Endodermal cell (in vitro differentiated cells): ENCODE data around the gene TMEM62. TPM values are rescaled to one million over a fixed set of nuclear protein-coding genes. Genes with fewer than 3 reads are reported as not detected.

ENCODE experiments used
- DNase-seq: peaks from one replicate; pipeline ENCODE4 v3.0.0-alpha.2; 2017
- H3K27ac ChIP-seq: 2 replicates; pipeline ENCODE4 v1.5.1; 2013; ENCODE audit warnings: mild to moderate bottlenecking, low read depth, low read length, moderate library complexity
- H3K27me3 ChIP-seq: 2 replicates; pipeline ENCODE4 v1.6.1; 2013; ENCODE audit warnings: mild to moderate bottlenecking, low read length, moderate library complexity; ENCODE audit not compliant: insufficient read depth, control insufficient read depth, poor library complexity, severe bottlenecking
- H3K36me3 ChIP-seq: 2 replicates; pipeline ENCODE4 v1.7.0; 2013; ENCODE audit warnings: mild to moderate bottlenecking, low read length, moderate library complexity; ENCODE audit not compliant: control insufficient read depth, insufficient read depth
- H3K4me1 ChIP-seq: one replicate; pipeline ENCODE4 v1.7.0; 2013; ENCODE audit warnings: low read length; ENCODE audit not compliant: control insufficient read depth, insufficient read depth
- H3K4me3 ChIP-seq: 2 replicates; pipeline ENCODE4 v1.5.1; 2013; ENCODE audit warnings: mild to moderate bottlenecking, low read length, moderate library complexity
- H3K9ac ChIP-seq: 2 replicates; pipeline ENCODE4 v1.6.1; 2013; ENCODE audit warnings: mild to moderate bottlenecking, low read length, moderate library complexity; ENCODE audit not compliant: poor library complexity, severe bottlenecking; ENCODE audit errors: extremely low read depth
- H3K9me3 ChIP-seq: 2 replicates; pipeline ENCODE4 v1.6.1; 2013; ENCODE audit warnings: mild to moderate bottlenecking, low read length, moderate library complexity; ENCODE audit not compliant: control insufficient read depth
- H3K27ac Mint-ChIP-seq: 2 replicates; pipeline ENCODE4 v1.8.0; 2020; ENCODE audit warnings: mixed read lengths
- H3K27me3 Mint-ChIP-seq: 2 replicates; pipeline ENCODE4 v1.8.0; 2021; ENCODE audit warnings: mild to moderate bottlenecking, mixed read lengths; ENCODE audit not compliant: insufficient read depth
- H3K36me3 Mint-ChIP-seq: 2 replicates; pipeline ENCODE4 v1.8.0; 2020; ENCODE audit warnings: low read depth, mixed read lengths
- H3K4me1 Mint-ChIP-seq: 2 replicates; pipeline ENCODE4 v1.8.0; 2020; ENCODE audit warnings: mixed read lengths
- H3K4me3 Mint-ChIP-seq: 2 replicates; pipeline ENCODE4 v1.8.0; 2020; ENCODE audit warnings: mild to moderate bottlenecking, moderate library complexity, mixed read lengths
- H3K9me3 Mint-ChIP-seq: 2 replicates; pipeline ENCODE4 v1.8.0; 2020; ENCODE audit warnings: mild to moderate bottlenecking, mixed read lengths
- CTCF ChIP-seq: fragments of 200-600 bp; sonication (generic); conservative IDR thresholded peaks from 2 replicates; pipeline ENCODE4 v1.5.0; 2021; ENCODE audit warnings: antibody characterized with exemption, mild to moderate bottlenecking
- WGBS, 2 experiments: methylation state at CpG; one replicate each; pipeline versions ENCODE4 v1.1.5 to v1.1.7; 2013; ENCODE audit warnings: missing lambda C conversion rate in 2 of 2, mixed read lengths in 1 of 2; ENCODE audit not compliant: insufficient coverage in 1 of 2, insufficient read length in 1 of 2; 5-methylcytosine and 5-hydroxymethylcytosine counted together
- total RNA-seq, 2 donors: library from RNA; stranded (reverse); fragmentation: NEBNext Ultra II Directional in 1 of 2; extraction: Animal tissue kit (Norgen Biotek cat#: 25700) in 1 of 2; gene quantifications; 2 replicates in 1 of 2; 3 replicates in 1 of 2; pipeline ENCODE4 v1.2.1, GENCODE V29; 2021

TMEM62 gene
- total RNA-seq, 2 donors from 2014 or later, result 8.1 to 10.2 TPM

DNA sequence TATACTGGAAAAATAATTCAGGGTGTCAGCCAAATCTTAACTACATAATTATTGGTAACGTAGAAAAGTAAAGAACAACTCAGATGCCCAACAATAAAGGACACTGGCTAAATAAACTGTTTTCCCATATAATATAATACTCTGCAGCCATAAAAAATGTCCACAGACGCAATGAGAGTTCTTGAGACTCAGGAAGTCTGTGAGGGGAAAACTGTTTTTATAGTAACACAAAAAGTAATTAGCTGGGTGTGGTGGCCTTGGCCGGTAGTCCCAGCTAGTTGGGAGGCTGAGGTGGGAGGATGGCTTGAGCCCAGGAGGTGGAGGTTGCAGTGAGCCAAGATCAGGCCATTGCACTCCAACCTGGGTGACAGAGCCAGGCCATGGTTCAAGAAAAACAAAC is 22.0 kb upstream of the TMEM62 start:
- DNase-seq, result no peak
- Mint-ChIP-seq H3K36me3 (no peaks in the 10 kb centered on the region), H3K4me3 (no peak overlapping the region), H3K9me3 (no peaks in the 10 kb centered on the region), H3K27me3 (peaks cover 23% of the 10 kb centered on the region), H3K27ac (no peak overlapping the region), H3K4me1 (peaks cover 3% of the 10 kb centered on the region)
- 67 to 80% methylated on average over 1 to 3 of the region's 3 CpGs for WGBS, 2 experiments
- no peaks in the 10 kb centered on the region for H3K4me1 ChIP-seq
- no peak overlapping the region for H3K27ac ChIP-seq
- H3K9me3 ChIP-seq, result no peaks in the 10 kb centered on the region
- H3K9ac ChIP-seq, result no peak overlapping the region
- no peak overlapping the region for H3K4me3 ChIP-seq
- TF ChIP-seq CTCF, result no peak
- no peaks in the 10 kb centered on the region for H3K36me3 ChIP-seq
- peaks cover 20% of the 10 kb centered on the region for H3K27me3 ChIP-seq

- no peak overlapping the region for H3K27ac ChIP-seq
- no peak for DNase-seq
- H3K36me3 ChIP-seq, result no peaks in the 10 kb centered on the region
- Mint-ChIP-seq H3K27me3 (peaks cover 56% of the 10 kb centered on the region), H3K4me3 (no peak overlapping the region), H3K4me1 (peaks cover 7% of the 10 kb centered on the region), H3K27ac (no peak overlapping the region), H3K36me3 (no peaks in the 10 kb centered on the region), H3K9me3 (no peaks in the 10 kb centered on the region)
- H3K9me3 ChIP-seq, result no peaks in the 10 kb centered on the region
- H3K4me1 ChIP-seq, result no peaks in the 10 kb centered on the region
- TF ChIP-seq CTCF, result no peak
- H3K27me3 ChIP-seq, result peaks cover 46% of the 10 kb centered on the region
- H3K9ac ChIP-seq, result no peak overlapping the region
- WGBS, 2 experiments, result 68% methylated on average over 1 of the region's 1 CpG; no CpG with 5 or more reads in 1 of the 2 experiments
- no peak overlapping the region for H3K4me3 ChIP-seq
Observed at GRCh38 chr15:43118286-43118685, 15.1 kb upstream of the TMEM62 start.

DNA sequence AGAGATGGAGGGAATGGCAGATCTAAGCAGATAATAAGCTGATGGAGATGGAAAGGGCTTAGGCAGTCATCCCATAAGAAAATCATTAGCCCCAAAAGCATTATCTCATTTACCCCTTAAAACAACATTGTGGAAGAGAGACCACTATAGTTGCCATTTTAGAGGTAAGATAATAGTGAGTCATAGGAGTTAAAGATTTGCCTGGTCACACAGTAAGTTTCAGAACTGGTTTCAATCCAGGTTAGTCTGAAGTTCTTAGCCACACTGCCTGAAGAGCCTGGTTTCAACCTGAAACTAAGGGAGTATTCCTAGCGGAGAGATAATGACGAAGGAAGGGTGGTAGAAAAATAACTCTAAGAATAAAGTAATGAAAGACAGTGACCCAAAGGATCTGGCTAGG is 14.6 kb upstream of the TMEM62 start:
- Histone ChIP-seq H3K27me3 (peaks cover 46% of the 10 kb centered on the region), H3K9me3 (no peaks in the 10 kb centered on the region), H3K4me3 (no peak overlapping the region), H3K27ac (no peak overlapping the region), H3K9ac (no peak overlapping the region), H3K36me3 (no peaks in the 10 kb centered on the region), H3K4me1 (no peaks in the 10 kb centered on the region)
- WGBS, 2 experiments, result 91 to 96% methylated on average over 2 of the region's 2 CpGs
- Mint-ChIP-seq H3K4me1 (peaks cover 8% of the 10 kb centered on the region), H3K9me3 (no peaks in the 10 kb centered on the region), H3K36me3 (no peaks in the 10 kb centered on the region), H3K27ac (no peak overlapping the region), H3K27me3 (peaks cover 56% of the 10 kb centered on the region), H3K4me3 (no peak overlapping the region)
- DNase-seq, result no peak
- TF ChIP-seq CTCF, result no peak
